Measurements from ENCODE around the gene CDH22. TPM values are rescaled to one million over a fixed set of nuclear protein-coding genes. Genes with fewer than 3 reads are reported as not detected.

The CDH22 gene
- total RNA-seq, 1 donor from 2014 or later, result 0.09 TPM

DNA sequence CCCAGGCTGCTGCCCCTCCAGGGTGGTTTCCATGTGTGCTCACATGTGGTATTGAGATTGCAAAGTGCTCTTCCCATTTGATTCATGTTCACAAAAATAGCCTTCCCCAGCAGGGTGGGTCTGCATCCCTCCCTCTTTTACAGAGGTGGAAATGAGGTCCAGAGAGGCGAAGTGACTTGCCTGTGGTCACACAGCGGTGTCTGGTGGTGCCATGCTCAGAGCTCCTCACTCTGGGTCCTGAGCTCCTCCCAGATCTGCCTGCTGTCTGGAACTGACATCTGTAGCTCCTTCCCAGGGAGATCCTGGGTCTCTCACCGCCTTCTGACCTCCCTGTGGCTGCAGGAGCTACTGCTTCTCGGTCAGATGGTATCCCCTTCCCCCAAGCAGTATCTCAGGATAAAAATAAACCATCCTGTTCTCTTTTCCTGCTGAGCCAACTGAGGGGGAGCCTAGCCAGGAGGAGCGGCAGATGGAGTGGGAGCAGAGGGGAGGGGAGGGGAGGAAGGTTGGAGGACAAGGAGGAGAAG, 178.3 kb downstream of the CDH22 start:
- peak overlapping the region; percentile 70 for H3K27ac Mint-ChIP-seq
- intact Hi-C loops (cut with micrococcal nuclease), result loop anchor here (1.0 kb wide), 1 partner anchor 11 kb away; no protein-coding TSS in a partner anchor
- no peak overlapping the region for H3K4me3 Mint-ChIP-seq
- CTCF ChIA-PET, result interaction anchor here (0.8 to 5.9 kb wide), 8 partner anchors 9 to 116 kb away, joined by 3 to 32 read pairs (median 8); no protein-coding TSS in a partner anchor
- no peak for DNase-seq
- H3K9me3 Mint-ChIP-seq, result no peaks in the 10 kb centered on the region
- no peaks in the 10 kb centered on the region for H3K27me3 Mint-ChIP-seq
- peak; percentile 3 for ATAC-seq (ENCODE audit: low read depth)
- POLR2A ChIA-PET, result interaction anchor here (0.5 to 6.2 kb wide), 15 partner anchors 11 to 764 kb away, joined by 3 to 130 read pairs (median 4); partner anchors contain the start of genes CD40, ELMO2 and ZNF335
- H3K4me1 Mint-ChIP-seq, result peaks cover 69% of the 10 kb centered on the region
- TF ChIP-seq, protein P1, sequence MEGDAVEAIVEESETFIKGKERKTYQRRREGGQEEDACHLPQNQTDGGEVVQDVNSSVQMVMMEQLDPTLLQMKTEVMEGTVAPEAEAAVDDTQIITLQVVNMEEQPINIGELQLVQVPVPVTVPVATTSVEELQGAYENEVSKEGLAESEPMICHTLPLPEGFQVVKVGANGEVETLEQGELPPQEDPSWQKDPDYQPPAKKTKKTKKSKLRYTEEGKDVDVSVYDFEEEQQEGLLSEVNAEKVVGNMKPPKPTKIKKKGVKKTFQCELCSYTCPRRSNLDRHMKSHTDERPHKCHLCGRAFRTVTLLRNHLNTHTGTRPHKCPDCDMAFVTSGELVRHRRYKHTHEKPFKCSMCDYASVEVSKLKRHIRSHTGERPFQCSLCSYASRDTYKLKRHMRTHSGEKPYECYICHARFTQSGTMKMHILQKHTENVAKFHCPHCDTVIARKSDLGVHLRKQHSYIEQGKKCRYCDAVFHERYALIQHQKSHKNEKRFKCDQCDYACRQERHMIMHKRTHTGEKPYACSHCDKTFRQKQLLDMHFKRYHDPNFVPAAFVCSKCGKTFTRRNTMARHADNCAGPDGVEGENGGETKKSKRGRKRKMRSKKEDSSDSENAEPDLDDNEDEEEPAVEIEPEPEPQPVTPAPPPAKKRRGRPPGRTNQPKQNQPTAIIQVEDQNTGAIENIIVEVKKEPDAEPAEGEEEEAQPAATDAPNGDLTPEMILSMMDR (IDR thresholded peaks at IDR 0.05), result no peak
- H3K36me3 Mint-ChIP-seq (ENCODE audit: low read depth), result peaks cover 45% of the 10 kb centered on the region

DNA sequence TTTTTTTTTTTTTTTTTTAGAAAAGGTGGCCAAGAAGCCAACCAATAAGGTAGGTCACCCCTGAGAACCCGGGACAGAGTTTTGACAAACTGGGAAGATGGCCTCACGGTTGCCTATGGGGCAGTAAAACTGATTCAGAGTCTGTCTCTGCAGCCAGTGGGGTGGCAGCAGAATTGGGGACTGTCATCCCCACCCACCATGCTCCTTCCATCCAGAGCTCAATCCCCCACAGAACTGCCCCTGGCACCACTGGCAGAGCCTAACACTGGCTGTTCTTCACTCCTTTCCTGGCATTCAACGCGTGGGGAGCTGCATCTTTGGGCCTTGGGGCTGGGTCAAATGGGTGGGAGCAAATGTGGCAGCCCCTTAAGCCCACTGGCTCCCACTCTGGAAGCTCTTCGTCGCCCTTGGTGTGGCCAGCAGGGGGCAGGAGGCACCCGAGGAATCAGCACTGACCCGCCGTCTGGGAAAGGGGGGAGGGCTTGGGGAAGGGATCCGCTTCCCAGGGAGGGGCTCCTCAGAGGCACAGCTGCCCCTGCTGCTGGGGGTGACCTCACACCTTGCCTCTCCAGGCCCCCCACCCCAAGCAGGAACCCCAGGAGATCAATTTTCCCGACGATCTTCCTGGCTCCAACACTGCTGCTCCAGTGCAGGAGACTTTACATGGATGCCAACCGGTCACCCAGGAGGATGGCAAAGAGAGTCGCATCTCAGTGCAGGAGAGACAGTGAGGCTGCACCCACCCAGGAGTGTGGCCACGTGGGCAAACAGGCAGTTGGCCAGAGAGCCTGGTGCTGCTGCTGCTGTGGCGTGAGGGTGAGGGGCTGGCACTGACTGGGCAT, 179.8 kb downstream of the CDH22 start:
- DNase-seq (peak; percentile 10), ATAC-seq (ENCODE audit: low read depth) (no peak)
- TF ChIP-seq, protein P1 (IDR thresholded peaks at IDR 0.05), result no peak
- ChIA-PET POLR2A (interaction anchor here (1.8 to 6.2 kb wide), 5 partner anchors 9 to 158 kb away, joined by 4 to 130 read pairs (median 17); partner anchors contain the start of genes CD40 and ZNF335), CTCF (interaction anchor here (1.1 to 5.9 kb wide), 3 partner anchors 10 to 30 kb away, joined by 4 to 32 read pairs (median 5); no protein-coding TSS in a partner anchor)
- Mint-ChIP-seq H3K27me3 (no peaks in the 10 kb centered on the region), H3K4me3 (no peak overlapping the region), H3K36me3 (ENCODE audit: low read depth) (peaks cover 58% of the 10 kb centered on the region), H3K9me3 (no peaks in the 10 kb centered on the region), H3K4me1 (peaks cover 76% of the 10 kb centered on the region), H3K27ac (peak overlapping the region; percentile 41)
- intact Hi-C loops (cut with micrococcal nuclease), result loop anchor here (1.0 kb wide), 1 partner anchor 9 kb away; no protein-coding TSS in a partner anchor

DNA sequence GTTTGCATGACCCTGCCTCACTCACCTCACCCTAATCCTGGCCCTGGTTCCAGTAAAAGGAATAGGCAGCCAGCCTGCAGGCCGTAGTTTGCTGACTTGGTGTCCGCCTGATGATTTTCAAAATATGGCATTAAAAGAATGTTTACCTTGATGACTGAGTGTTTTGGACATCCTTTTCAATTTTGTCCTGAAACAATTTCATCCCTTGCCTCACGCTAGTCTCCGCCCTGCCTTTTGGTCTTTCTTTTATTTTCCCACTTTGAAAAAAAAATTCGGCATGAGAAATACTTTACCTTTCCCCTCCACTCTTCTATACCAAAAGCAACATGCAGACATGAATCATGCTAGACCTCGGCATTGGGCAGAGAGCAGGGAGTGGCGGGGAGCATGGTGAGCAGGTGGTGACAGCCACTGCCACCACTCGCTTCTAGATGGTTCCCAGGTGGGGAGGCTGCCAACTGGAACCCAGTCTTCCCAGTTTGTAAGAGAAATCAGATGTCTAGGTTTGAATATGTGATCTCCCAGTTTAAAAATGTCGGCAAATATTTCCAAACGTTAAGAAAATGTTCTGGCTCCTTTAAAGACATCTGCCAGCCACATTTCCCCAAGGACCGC, 180.8 kb downstream of the CDH22 start:
- Mint-ChIP-seq H3K27me3 (no peaks in the 10 kb centered on the region), H3K9me3 (no peaks in the 10 kb centered on the region), H3K4me3 (no peak overlapping the region), H3K4me1 (peaks cover 77% of the 10 kb centered on the region), H3K27ac (peak overlapping the region; percentile 30), H3K36me3 (ENCODE audit: low read depth) (peaks cover 68% of the 10 kb centered on the region)
- ChIA-PET CTCF (interaction anchor here (1.1 kb wide), 1 partner anchor 9 kb away, joined by 4 read pairs; no protein-coding TSS in a partner anchor), POLR2A (interaction anchor here (2.8 to 6.2 kb wide), 3 partner anchors 8 to 29 kb away, joined by 13 to 130 read pairs (median 44); partner anchors contain the start of gene CD40)
- intact Hi-C loops (cut with micrococcal nuclease), result no loop called here
- TF ChIP-seq, protein P1 (IDR thresholded peaks at IDR 0.05), result no peak
- ATAC-seq (ENCODE audit: low read depth) (no peak), DNase-seq (no peak)

DNA sequence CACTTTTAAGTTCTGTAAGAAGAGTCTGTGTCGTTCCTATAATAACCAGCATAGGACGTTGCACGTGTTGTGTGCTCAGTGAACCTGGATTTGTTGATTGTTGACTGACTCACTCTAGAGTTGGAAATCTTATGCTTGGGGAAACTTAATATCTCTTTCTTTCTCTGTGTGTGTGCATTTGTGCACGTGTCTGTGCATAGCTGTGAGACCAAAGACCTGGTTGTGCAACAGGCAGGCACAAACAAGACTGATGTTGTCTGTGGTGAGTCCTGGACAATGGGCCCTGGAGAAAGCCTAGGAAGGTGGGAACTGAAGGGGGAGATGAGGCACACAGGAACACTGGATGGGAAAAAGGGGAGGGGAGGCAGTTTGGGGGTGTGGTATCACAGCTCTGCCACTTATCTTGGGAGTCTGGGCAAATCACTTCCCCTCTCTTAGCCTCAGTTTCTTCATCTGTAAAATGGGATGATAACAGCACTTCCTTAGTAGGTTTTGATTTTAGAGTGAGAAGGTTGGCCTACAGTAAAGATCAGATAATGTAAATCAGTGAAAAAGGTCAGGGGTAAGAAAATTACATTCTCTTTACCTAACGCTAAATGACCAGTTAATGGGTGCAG, 181.8 kb downstream of the CDH22 start:
- no peak overlapping the region for H3K4me3 Mint-ChIP-seq
- peaks cover 80% of the 10 kb centered on the region for H3K4me1 Mint-ChIP-seq
- ChIA-PET CTCF (interaction anchor here (1.5 kb wide), 1 partner anchor 26 kb away, joined by 4 read pairs; no protein-coding TSS in a partner anchor), POLR2A (interaction anchor here (0.5 to 2.1 kb wide), 6 partner anchors 10 to 154 kb away, joined by 3 to 8 read pairs (median 4); partner anchors contain the start of gene ZNF335)
- H3K9me3 Mint-ChIP-seq, result no peaks in the 10 kb centered on the region
- H3K36me3 Mint-ChIP-seq (ENCODE audit: low read depth), result peaks cover 78% of the 10 kb centered on the region
- TF ChIP-seq, protein P1 (IDR thresholded peaks at IDR 0.05), result no peak
- peak overlapping the region; percentile 6 for H3K27ac Mint-ChIP-seq
- DNase-seq (no peak), ATAC-seq (ENCODE audit: low read depth) (no peak)
- no peaks in the 10 kb centered on the region for H3K27me3 Mint-ChIP-seq
- intact Hi-C loops (cut with micrococcal nuclease), result no loop called here

Other genes with a start within 250 kb of the CDH22 start
- gene NCOA5, start 218.5 kb downstream of the CDH22 start, total RNA-seq, result 46.4 and 53.1 TPM in 2 replicates
- gene CD40, start 190.2 kb downstream of the CDH22 start, total RNA-seq, result 410 and 464 TPM in 2 replicates
- 39.0 and 45.6 TPM in 2 replicates for gene ELMO2, start 98.1 kb upstream of the CDH22 start, total RNA-seq
- 0.27 and 0.39 TPM in 2 replicates for gene ZNF334, start 205.1 kb upstream of the CDH22 start, total RNA-seq
- gene OCSTAMP, start 242.2 kb upstream of the CDH22 start, total RNA-seq, result not detected in 2 replicates